ENCODE results near the gene ST8SIA5.
"Not testable (repeated sequence)": the region's sequence is repeated elsewhere in the genome, so short reads cannot be mapped to it uniquely, and the experiment has no call there.

The ST8SIA5 gene

GRCh38 chr18:46756559-46757201 lies at the start of gene ST8SIA5:
TSS of gene ST8SIA5 (minus strand) at chr18:46757053. CDS start at chr18:46756508, 545 bp downstream.
- no peak for DNase-seq (ENCODE audit: low spot score)

GRCh38 chr18:46795945-46796344 lies 39.1 kb upstream of the ST8SIA5 start:
- DNase-seq (ENCODE audit: low spot score): not testable (repeated sequence)

GRCh38 chr18:46794607-46795006 lies 37.8 kb upstream of the ST8SIA5 start:
- no peak for DNase-seq (ENCODE audit: low spot score)

- DNase-seq (ENCODE audit: low spot score): no peak
These were observed 36.7 kb upstream of the ST8SIA5 start for GRCh38 chr18:46793565-46793964.

GRCh38 chr18:46789088-46789487 lies 32.2 kb upstream of the ST8SIA5 start:
- DNase-seq (ENCODE audit: low spot score): no peak

- DNase-seq (ENCODE audit: low spot score): no peak
These were observed 30.8 kb upstream of the ST8SIA5 start for GRCh38 chr18:46787674-46788073.

- DNase-seq (ENCODE audit: low spot score): no peak
These were observed 15.5 kb upstream of the ST8SIA5 start for GRCh38 chr18:46772357-46772756.

GRCh38 chr18:46771141-46771540 lies 14.3 kb upstream of the ST8SIA5 start:
- no peak for DNase-seq (ENCODE audit: low spot score)

- no peak for DNase-seq (ENCODE audit: low spot score)
These were observed 13.9 kb upstream of the ST8SIA5 start for GRCh38 chr18:46770708-46771107.

- no peak for DNase-seq (ENCODE audit: low spot score)
These were observed 11.5 kb upstream of the ST8SIA5 start for GRCh38 chr18:46768166-46768921.

- DNase-seq (ENCODE audit: low spot score): no peak
These were observed 10.4 kb upstream of the ST8SIA5 start for GRCh38 chr18:46767217-46767616.

GRCh38 chr18:46764586-46764985 lies 7.7 kb upstream of the ST8SIA5 start:
- DNase-seq (ENCODE audit: low spot score): no peak

- DNase-seq (ENCODE audit: low spot score): no peak
These were observed 4.4 kb upstream of the ST8SIA5 start for GRCh38 chr18:46761059-46761769.

- no peak for DNase-seq (ENCODE audit: low spot score)
These were observed 3.0 kb upstream of the ST8SIA5 start for GRCh38 chr18:46759890-46760289.

- no peak for DNase-seq (ENCODE audit: low spot score)
These were observed 761 bp downstream of the ST8SIA5 start for GRCh38 chr18:46756025-46756558.

- DNase-seq (ENCODE audit: low spot score): no peak
These were observed 1.4 kb downstream of the ST8SIA5 start for GRCh38 chr18:46755315-46756024.

GRCh38 chr18:46754661-46755292 lies 2.1 kb downstream of the ST8SIA5 start:
- no peak for DNase-seq (ENCODE audit: low spot score)

- DNase-seq (ENCODE audit: low spot score): no peak
These were observed 2.7 kb downstream of the ST8SIA5 start for GRCh38 chr18:46754188-46754587.

- no peak for DNase-seq (ENCODE audit: low spot score)
These were observed 5.0 kb downstream of the ST8SIA5 start for GRCh38 chr18:46751882-46752281.

GRCh38 chr18:46750626-46751025 lies 6.2 kb downstream of the ST8SIA5 start:
- DNase-seq (ENCODE audit: low spot score): no peak

GRCh38 chr18:46748466-46748865 lies 8.4 kb downstream of the ST8SIA5 start:
- no peak for DNase-seq (ENCODE audit: low spot score)

GRCh38 chr18:46740046-46740445 lies 16.8 kb downstream of the ST8SIA5 start:
- DNase-seq (ENCODE audit: low spot score): no peak
